BE2C (cell line): ENCODE results near the gene POLA2.

ENCODE experiments used
- DNase-seq: peaks from one replicate; pipeline ENCODE4 v3.0.0-alpha.2; 2020
- H3K27me3 ChIP-seq: fragments of 250-450 bp; sonication (Bioruptor Pico); 2 replicates; pipeline ENCODE4 v1.5.1; 2020; ENCODE audit warnings: mild to moderate bottlenecking
- H3K36me3 ChIP-seq: fragments of 250-450 bp; sonication (Bioruptor Pico); 2 replicates; pipeline ENCODE4 v1.5.1; 2020; ENCODE audit warnings: mild to moderate bottlenecking
- H3K4me1 ChIP-seq: fragments of 250-450 bp; sonication (Bioruptor Pico); 2 replicates; pipeline ENCODE4 v1.5.1; 2020
- H3K4me3 ChIP-seq: 2 replicates; pipeline ENCODE4 v1.5.1; 2011; ENCODE audit warnings: low read depth, low read length
- H3K9me3 ChIP-seq: fragments of 250-450 bp; sonication (Bioruptor Pico); 2 replicates; pipeline ENCODE4 v1.5.1; 2020
- CTCF ChIP-seq: IDR thresholded peaks from 2 replicates; pipeline ENCODE4 v1.5.1; 2012; ENCODE audit warnings: mild to moderate bottlenecking, low read depth, low read length

Gene POLA2

GRCh38 chr11:65334696-65335295 lies 73.0 kb downstream of the POLA2 start:
- TF ChIP-seq CTCF = no peak
- Histone ChIP-seq H3K36me3 (no peaks in the 10 kb centered on the region; the same call in 1 of the 2 replicates), H3K4me3 (peak overlapping the region; percentile 79), H3K9me3 (no peaks in the 10 kb centered on the region), H3K27me3 (no peaks in the 10 kb centered on the region), H3K4me1 (no peaks in the 10 kb centered on the region)
- DNase-seq = no peak

- Histone ChIP-seq H3K4me3 (no peak overlapping the region), H3K4me1 (no peaks in the 10 kb centered on the region), H3K9me3 (no peaks in the 10 kb centered on the region), H3K36me3 (peaks cover 14% of the 10 kb centered on the region), H3K27me3 (no peaks in the 10 kb centered on the region)
- TF ChIP-seq CTCF = no peak
- no peak for DNase-seq
Measured at GRCh38 chr11:65338676-65339075, 76.9 kb downstream of the POLA2 start.

- Histone ChIP-seq H3K36me3 (peaks cover 14% of the 10 kb centered on the region), H3K9me3 (no peaks in the 10 kb centered on the region), H3K4me1 (no peaks in the 10 kb centered on the region), H3K27me3 (no peaks in the 10 kb centered on the region), H3K4me3 (no peak overlapping the region)
- no peak for DNase-seq
- no peak for TF ChIP-seq CTCF
Measured at GRCh38 chr11:65340226-65340625, 78.5 kb downstream of the POLA2 start.

- H3K36me3 ChIP-seq = peaks cover 21% of the 10 kb centered on the region
Measured at GRCh38 chr11:65341856-65342255, 80.1 kb downstream of the POLA2 start.

More at GRCh38 chr11:65341856-65342255, 80.1 kb downstream of the POLA2 start:
- TF ChIP-seq CTCF = no peak
- H3K27me3 ChIP-seq = no peaks in the 10 kb centered on the region
- H3K4me1 ChIP-seq = no peaks in the 10 kb centered on the region
- H3K4me3 ChIP-seq = no peak overlapping the region
- no peak for DNase-seq
- no peaks in the 10 kb centered on the region for H3K9me3 ChIP-seq
